ENCODE measurements around the gene RNF157. TPM values are rescaled to one million over a fixed set of nuclear protein-coding genes. Genes with fewer than 3 reads are reported as not detected.

The RNF157 gene
- total and polyA plus RNA-seq, 2 of the 13 experiments (the other 11 are each of a cell fraction or from before 2014, with no cell fraction given), result 0.44 to 1.5 TPM

- TF ChIP-seq ZNF83 (CRISPR knock-in tag; IDR thresholded peaks at IDR 0.05; ENCODE audit: borderline replicate concordance) (no peak), NFRKB (IDR thresholded peaks at IDR 0.05) (no peak), ATF7 (IDR thresholded peaks at IDR 0.05) (no peak), ATF7 (CRISPR knock-in tag; IDR thresholded peaks at IDR 0.05) (peak; percentile 68), HBP1 (CRISPR knock-in tag; IDR thresholded peaks at IDR 0.05; ENCODE audit: low read depth) (no peak), ASH2L (IDR thresholded peaks at IDR 0.05; ENCODE audit: insufficient read length, low read depth, low read length) (no peak), ZNF235 (CRISPR knock-in tag; IDR thresholded peaks at IDR 0.05; ENCODE audit: borderline replicate concordance) (peak; percentile 13; the same call in 1 of the 2 replicates), ZNF280D (CRISPR knock-in tag; IDR thresholded peaks at IDR 0.05) (no peak)
- TF ChIP-seq, protein P1, sequence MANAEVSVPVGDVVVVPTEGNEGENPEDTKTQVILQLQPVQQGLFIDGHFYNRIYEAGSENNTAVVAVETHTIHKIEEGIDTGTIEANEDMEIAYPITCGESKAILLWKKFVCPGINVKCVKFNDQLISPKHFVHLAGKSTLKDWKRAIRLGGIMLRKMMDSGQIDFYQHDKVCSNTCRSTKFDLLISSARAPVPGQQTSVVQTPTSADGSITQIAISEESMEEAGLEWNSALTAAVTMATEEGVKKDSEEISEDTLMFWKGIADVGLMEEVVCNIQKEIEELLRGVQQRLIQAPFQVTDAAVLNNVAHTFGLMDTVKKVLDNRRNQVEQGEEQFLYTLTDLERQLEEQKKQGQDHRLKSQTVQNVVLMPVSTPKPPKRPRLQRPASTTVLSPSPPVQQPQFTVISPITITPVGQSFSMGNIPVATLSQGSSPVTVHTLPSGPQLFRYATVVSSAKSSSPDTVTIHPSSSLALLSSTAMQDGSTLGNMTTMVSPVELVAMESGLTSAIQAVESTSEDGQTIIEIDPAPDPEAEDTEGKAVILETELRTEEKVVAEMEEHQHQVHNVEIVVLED (CRISPR knock-in tag; IDR thresholded peaks at IDR 0.05; ENCODE audit: borderline replicate concordance), result no peak
- TF ChIP-seq, protein P2, sequence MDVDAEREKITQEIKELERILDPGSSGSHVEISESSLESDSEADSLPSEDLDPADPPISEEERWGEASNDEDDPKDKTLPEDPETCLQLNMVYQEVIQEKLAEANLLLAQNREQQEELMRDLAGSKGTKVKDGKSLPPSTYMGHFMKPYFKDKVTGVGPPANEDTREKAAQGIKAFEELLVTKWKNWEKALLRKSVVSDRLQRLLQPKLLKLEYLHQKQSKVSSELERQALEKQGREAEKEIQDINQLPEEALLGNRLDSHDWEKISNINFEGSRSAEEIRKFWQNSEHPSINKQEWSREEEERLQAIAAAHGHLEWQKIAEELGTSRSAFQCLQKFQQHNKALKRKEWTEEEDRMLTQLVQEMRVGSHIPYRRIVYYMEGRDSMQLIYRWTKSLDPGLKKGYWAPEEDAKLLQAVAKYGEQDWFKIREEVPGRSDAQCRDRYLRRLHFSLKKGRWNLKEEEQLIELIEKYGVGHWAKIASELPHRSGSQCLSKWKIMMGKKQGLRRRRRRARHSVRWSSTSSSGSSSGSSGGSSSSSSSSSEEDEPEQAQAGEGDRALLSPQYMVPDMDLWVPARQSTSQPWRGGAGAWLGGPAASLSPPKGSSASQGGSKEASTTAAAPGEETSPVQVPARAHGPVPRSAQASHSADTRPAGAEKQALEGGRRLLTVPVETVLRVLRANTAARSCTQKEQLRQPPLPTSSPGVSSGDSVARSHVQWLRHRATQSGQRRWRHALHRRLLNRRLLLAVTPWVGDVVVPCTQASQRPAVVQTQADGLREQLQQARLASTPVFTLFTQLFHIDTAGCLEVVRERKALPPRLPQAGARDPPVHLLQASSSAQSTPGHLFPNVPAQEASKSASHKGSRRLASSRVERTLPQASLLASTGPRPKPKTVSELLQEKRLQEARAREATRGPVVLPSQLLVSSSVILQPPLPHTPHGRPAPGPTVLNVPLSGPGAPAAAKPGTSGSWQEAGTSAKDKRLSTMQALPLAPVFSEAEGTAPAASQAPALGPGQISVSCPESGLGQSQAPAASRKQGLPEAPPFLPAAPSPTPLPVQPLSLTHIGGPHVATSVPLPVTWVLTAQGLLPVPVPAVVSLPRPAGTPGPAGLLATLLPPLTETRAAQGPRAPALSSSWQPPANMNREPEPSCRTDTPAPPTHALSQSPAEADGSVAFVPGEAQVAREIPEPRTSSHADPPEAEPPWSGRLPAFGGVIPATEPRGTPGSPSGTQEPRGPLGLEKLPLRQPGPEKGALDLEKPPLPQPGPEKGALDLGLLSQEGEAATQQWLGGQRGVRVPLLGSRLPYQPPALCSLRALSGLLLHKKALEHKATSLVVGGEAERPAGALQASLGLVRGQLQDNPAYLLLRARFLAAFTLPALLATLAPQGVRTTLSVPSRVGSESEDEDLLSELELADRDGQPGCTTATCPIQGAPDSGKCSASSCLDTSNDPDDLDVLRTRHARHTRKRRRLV (CRISPR knock-in tag; IDR thresholded peaks at IDR 0.05), result no peak
These were observed 120.6 kb downstream of the RNF157 start (continued) for GRCh38 chr17:76119409-76120371.
